Upper lobe of right lung (tissue), 1 donor: ENCODE data around the gene MTF1. TPM values are rescaled to one million over a fixed set of nuclear protein-coding genes. Genes with fewer than 3 reads are reported as not detected.

Experiments
- ATAC-seq: fragments of 200-7000 bp; cut with Tn5 transposase; one replicate; pipeline ENCODE4 v1.9.1; 2020; ENCODE audit warnings: mild to moderate bottlenecking, moderate library complexity
- DNase-seq: peaks from one replicate; pipeline ENCODE4 v3.0.0-alpha.2; 2020
- H3K27ac ChIP-seq: fragments of 200-600 bp; one replicate; pipeline ENCODE4 v1.8.0; 2022
- H3K27me3 ChIP-seq: fragments of 200-600 bp; one replicate; pipeline ENCODE4 v1.8.0; 2022; ENCODE audit warnings: mild to moderate bottlenecking
- H3K36me3 ChIP-seq: fragments of 200-600 bp; one replicate; pipeline ENCODE4 v1.8.0; 2022
- H3K4me1 ChIP-seq: fragments of 200-600 bp; one replicate; pipeline ENCODE4 v1.8.0; 2022
- H3K4me3 ChIP-seq: fragments of 200-600 bp; one replicate; pipeline ENCODE4 v1.8.0; 2022; ENCODE audit warnings: mild to moderate bottlenecking
- H3K9me3 ChIP-seq: fragments of 200-600 bp; one replicate; pipeline ENCODE4 v1.8.0; 2022
- CTCF ChIP-seq: fragments of 200-600 bp; IDR thresholded peaks from one replicate; pipeline ENCODE4 v1.8.0; 2022; ENCODE audit warnings: antibody characterized with exemption
- intact Hi-C: fragments of 100-400 bp; cut with DNase I; formaldehyde crosslinking; loops from one replicate; pipeline ENCODE4 v1.11.0; 2022
- total RNA-seq: library from RNA; stranded (reverse); fragmentation: NEBNext Ultra II Directional; extraction: Animal tissue kit (Norgen Biotek cat#: 25700); gene quantifications from one replicate; pipeline ENCODE4 v1.2.1, GENCODE V29; 2021
- donor health status: DM: no; HTN: yes; CAD: no; lungs with severe emphysema.

Gene MTF1
- total RNA-seq, 1 donor from 2014 or later: 26.3 TPM

GRCh38 chr1:37854406-37854805, 5.0 kb downstream of the MTF1 start:
- Histone ChIP-seq H3K27ac (no peak overlapping the region), H3K4me3 (no peak overlapping the region), H3K4me1 (peaks cover 69% of the 10 kb centered on the region), H3K9me3 (no peaks in the 10 kb centered on the region), H3K27me3 (no peaks in the 10 kb centered on the region), H3K36me3 (peaks cover 31% of the 10 kb centered on the region)
- DNase-seq (no peak), ATAC-seq (no peak)
- intact Hi-C loops: no loop called here
- no peak for TF ChIP-seq CTCF

- H3K4me1 ChIP-seq: peaks cover 61% of the 10 kb centered on the region
- ATAC-seq (no peak), DNase-seq (no peak)
- H3K27ac ChIP-seq: no peak overlapping the region
- H3K4me3 ChIP-seq: no peak overlapping the region
- intact Hi-C loops: no loop called here
- H3K36me3 ChIP-seq: peaks cover 31% of the 10 kb centered on the region
- H3K9me3 ChIP-seq: no peaks in the 10 kb centered on the region
- no peak for TF ChIP-seq CTCF
- no peaks in the 10 kb centered on the region for H3K27me3 ChIP-seq
Measured at GRCh38 chr1:37853157-37853556, 6.2 kb downstream of the MTF1 start.

- peak; percentile 59 for ATAC-seq
Measured at GRCh38 chr1:37851782-37852210, 7.6 kb downstream of the MTF1 start.

GRCh38 chr1:37851262-37851661, 8.1 kb downstream of the MTF1 start:
- intact Hi-C loops: no loop called here
- Histone ChIP-seq H3K36me3 (peaks cover 20% of the 10 kb centered on the region), H3K9me3 (no peaks in the 10 kb centered on the region), H3K4me1 (peaks cover 58% of the 10 kb centered on the region), H3K27me3 (no peaks in the 10 kb centered on the region), H3K4me3 (no peak overlapping the region), H3K27ac (peak overlapping the region; percentile 14)
- DNase-seq (no peak), ATAC-seq (no peak)
- TF ChIP-seq CTCF: no peak

More at GRCh38 chr1:37851782-37852210, 7.6 kb downstream of the MTF1 start:
- peak overlapping the region; percentile 11 for H3K27ac ChIP-seq
- no peaks in the 10 kb centered on the region for H3K9me3 ChIP-seq
- intact Hi-C loops: no loop called here
- no peak for TF ChIP-seq CTCF
- H3K27me3 ChIP-seq: no peaks in the 10 kb centered on the region
- H3K36me3 ChIP-seq: peaks cover 25% of the 10 kb centered on the region
- no peak overlapping the region for H3K4me3 ChIP-seq
- DNase-seq: no peak
- peaks cover 54% of the 10 kb centered on the region for H3K4me1 ChIP-seq

- DNase-seq (no peak), ATAC-seq (no peak)
- no peak overlapping the region for H3K4me3 ChIP-seq
- peaks cover 50% of the 10 kb centered on the region for H3K4me1 ChIP-seq
- intact Hi-C loops: no loop called here
- H3K36me3 ChIP-seq: peaks cover 15% of the 10 kb centered on the region
- H3K27ac ChIP-seq: peak overlapping the region; percentile 14
- no peak for TF ChIP-seq CTCF
- no peaks in the 10 kb centered on the region for H3K27me3 ChIP-seq
- no peaks in the 10 kb centered on the region for H3K9me3 ChIP-seq
Measured at GRCh38 chr1:37850352-37850955, 8.9 kb downstream of the MTF1 start.

GRCh38 chr1:37849480-37849879, 9.9 kb downstream of the MTF1 start:
- Histone ChIP-seq H3K27ac (no peak overlapping the region), H3K9me3 (no peaks in the 10 kb centered on the region), H3K4me1 (peaks cover 45% of the 10 kb centered on the region), H3K4me3 (no peak overlapping the region), H3K36me3 (peaks cover 7% of the 10 kb centered on the region), H3K27me3 (no peaks in the 10 kb centered on the region)
- intact Hi-C loops: no loop called here
- no peak for TF ChIP-seq CTCF
- ATAC-seq (no peak), DNase-seq (no peak)
